GM12874 (cell line): ENCODE measurements around the gene HDAC9.

ENCODE experiments used
- CTCF ChIP-seq: IDR thresholded peaks from 2 replicates; pipeline ENCODE4 v1.5.1; 2011; ENCODE audit warnings: low read depth, mild to moderate bottlenecking, control low read depth, low read length, moderate library complexity; ENCODE audit not compliant: insufficient read depth

The HDAC9 gene

GRCh38 chr7:18808026-18808425 is 312.5 kb downstream of the HDAC9 start:
- TF ChIP-seq CTCF: no peak

GRCh38 chr7:18815261-18815960 is 319.9 kb downstream of the HDAC9 start:
- no peak for TF ChIP-seq CTCF

GRCh38 chr7:18820981-18821380 is 325.4 kb downstream of the HDAC9 start:
- TF ChIP-seq CTCF: no peak

- no peak for TF ChIP-seq CTCF
Measured at GRCh38 chr7:18821554-18821953, 326.0 kb downstream of the HDAC9 start.

GRCh38 chr7:18824157-18824556 is 328.6 kb downstream of the HDAC9 start:
- no peak for TF ChIP-seq CTCF

- TF ChIP-seq CTCF: no peak
Measured at GRCh38 chr7:18828260-18828993, 332.9 kb downstream of the HDAC9 start.

- no peak for TF ChIP-seq CTCF
Measured at GRCh38 chr7:18828994-18829857, 333.7 kb downstream of the HDAC9 start.
